ENCODE data around the gene HMGCS2. TPM values are rescaled to one million over a fixed set of nuclear protein-coding genes. Genes with fewer than 3 reads are reported as not detected.

HMGCS2 gene
- total RNA-seq, 1 donor from 2014 or later: not detected

DNA sequence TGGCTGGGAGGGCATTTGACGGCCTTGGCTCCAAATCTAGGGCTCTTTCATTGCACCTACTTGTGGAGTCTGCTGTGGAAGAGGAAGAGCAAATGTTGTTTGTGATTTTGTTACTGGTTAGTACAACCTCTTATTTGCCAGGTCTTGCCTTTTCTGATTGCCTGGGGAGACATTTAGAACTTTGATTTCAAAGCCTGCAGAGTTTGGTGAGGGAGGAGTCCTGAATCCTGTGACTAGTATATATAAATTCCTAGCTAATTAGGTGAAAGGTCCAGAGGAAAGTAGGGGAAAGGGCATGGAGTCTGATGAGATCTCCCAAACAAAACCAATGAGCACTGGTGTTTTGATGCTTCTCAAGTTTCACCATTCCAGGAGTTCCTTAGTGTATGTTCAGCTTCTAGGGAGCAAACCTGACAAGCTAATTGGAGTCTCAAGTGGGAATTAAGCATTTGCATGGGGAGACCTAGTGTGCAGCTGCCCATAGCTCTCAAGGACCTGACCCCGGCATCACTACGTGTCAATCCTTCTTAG is 5.1 kb upstream of the HMGCS2 start:
- Histone ChIP-seq H3K9me3 (ENCODE audit: low read depth) (no peaks in the 10 kb centered on the region), H3K4me2 (peak overlapping the region; percentile 65), H3K4me3 (peak overlapping the region; percentile 2), H3K27me3 (no peaks in the 10 kb centered on the region), H3F3A (ENCODE audit: low read depth) (peaks cover 22% of the 10 kb centered on the region), H2AFZ (replicated peaks) (no peak overlapping the region), H3K79me2 (ENCODE audit: low read depth) (no peaks in the 10 kb centered on the region), H3K27ac (peak overlapping the region; percentile 77), H3K36me3 (no peaks in the 10 kb centered on the region), H4K20me1 (ENCODE audit: low read depth) (no peaks in the 10 kb centered on the region), H3K9ac (no peak overlapping the region), H3K4me1 (peaks cover 41% of the 10 kb centered on the region)
- peaks cover 22% of the 10 kb centered on the region for H3K4me1 Mint-ChIP-seq
- no peaks in the 10 kb centered on the region for H3K27me3 Mint-ChIP-seq (ENCODE audit: insufficient read depth, low read depth)
- no peaks in the 10 kb centered on the region for H3K9me3 Mint-ChIP-seq
- no peaks in the 10 kb centered on the region for H3K36me3 Mint-ChIP-seq
- TF ChIP-seq EZH2 (IDR thresholded peaks at IDR 0.05): no peak
- TF ChIP-seq EZH2phosphoT487 (IDR thresholded peaks at IDR 0.05): no peak
- no peak overlapping the region for H3K27ac Mint-ChIP-seq
- DNase-seq (ENCODE audit: low spot score): peak; percentile 89
- H3K4me3 Mint-ChIP-seq: no peak overlapping the region

DNA sequence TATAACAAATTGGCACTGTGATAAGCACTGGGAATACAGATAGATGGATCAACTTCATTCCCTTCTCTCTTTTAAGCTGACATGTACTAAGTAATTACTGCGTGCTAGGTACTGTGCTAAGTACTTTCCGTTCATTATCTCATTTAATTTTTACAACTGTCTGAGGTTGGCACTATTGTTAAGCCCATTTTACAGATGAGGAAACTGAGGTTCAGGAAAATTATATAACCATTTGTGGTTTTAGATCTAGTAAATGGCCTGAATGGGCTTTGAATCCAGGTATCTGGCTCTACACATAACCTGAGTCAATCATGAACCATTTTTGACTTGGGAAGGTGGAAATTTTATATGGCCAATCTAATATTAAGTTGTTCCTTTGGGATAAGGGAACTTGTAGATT is 3.6 kb upstream of the HMGCS2 start:
- Histone ChIP-seq H3K4me3 (no peak overlapping the region), H3K4me2 (no peak overlapping the region), H4K20me1 (ENCODE audit: low read depth) (no peaks in the 10 kb centered on the region), H3K36me3 (no peaks in the 10 kb centered on the region), H3K9me3 (ENCODE audit: low read depth) (no peaks in the 10 kb centered on the region), H3K4me1 (peaks cover 47% of the 10 kb centered on the region), H3K27ac (no peak overlapping the region), H2AFZ (replicated peaks) (no peak overlapping the region), H3K9ac (no peak overlapping the region), H3K79me2 (ENCODE audit: low read depth) (no peaks in the 10 kb centered on the region), H3K27me3 (no peaks in the 10 kb centered on the region), H3F3A (ENCODE audit: low read depth) (peaks cover 22% of the 10 kb centered on the region)
- Mint-ChIP-seq H3K4me3 (no peak overlapping the region), H3K27me3 (ENCODE audit: insufficient read depth, low read depth) (no peaks in the 10 kb centered on the region), H3K9me3 (peaks cover under 1% of the 10 kb centered on the region), H3K36me3 (no peaks in the 10 kb centered on the region), H3K27ac (no peak overlapping the region), H3K4me1 (peaks cover 27% of the 10 kb centered on the region)
- no peak for TF ChIP-seq EZH2 (IDR thresholded peaks at IDR 0.05)
- TF ChIP-seq, protein P1, sequence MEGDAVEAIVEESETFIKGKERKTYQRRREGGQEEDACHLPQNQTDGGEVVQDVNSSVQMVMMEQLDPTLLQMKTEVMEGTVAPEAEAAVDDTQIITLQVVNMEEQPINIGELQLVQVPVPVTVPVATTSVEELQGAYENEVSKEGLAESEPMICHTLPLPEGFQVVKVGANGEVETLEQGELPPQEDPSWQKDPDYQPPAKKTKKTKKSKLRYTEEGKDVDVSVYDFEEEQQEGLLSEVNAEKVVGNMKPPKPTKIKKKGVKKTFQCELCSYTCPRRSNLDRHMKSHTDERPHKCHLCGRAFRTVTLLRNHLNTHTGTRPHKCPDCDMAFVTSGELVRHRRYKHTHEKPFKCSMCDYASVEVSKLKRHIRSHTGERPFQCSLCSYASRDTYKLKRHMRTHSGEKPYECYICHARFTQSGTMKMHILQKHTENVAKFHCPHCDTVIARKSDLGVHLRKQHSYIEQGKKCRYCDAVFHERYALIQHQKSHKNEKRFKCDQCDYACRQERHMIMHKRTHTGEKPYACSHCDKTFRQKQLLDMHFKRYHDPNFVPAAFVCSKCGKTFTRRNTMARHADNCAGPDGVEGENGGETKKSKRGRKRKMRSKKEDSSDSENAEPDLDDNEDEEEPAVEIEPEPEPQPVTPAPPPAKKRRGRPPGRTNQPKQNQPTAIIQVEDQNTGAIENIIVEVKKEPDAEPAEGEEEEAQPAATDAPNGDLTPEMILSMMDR (IDR thresholded peaks at IDR 0.05): no peak
- no peak for TF ChIP-seq EZH2phosphoT487 (IDR thresholded peaks at IDR 0.05)
- DNase-seq (ENCODE audit: low spot score): no peak

DNA sequence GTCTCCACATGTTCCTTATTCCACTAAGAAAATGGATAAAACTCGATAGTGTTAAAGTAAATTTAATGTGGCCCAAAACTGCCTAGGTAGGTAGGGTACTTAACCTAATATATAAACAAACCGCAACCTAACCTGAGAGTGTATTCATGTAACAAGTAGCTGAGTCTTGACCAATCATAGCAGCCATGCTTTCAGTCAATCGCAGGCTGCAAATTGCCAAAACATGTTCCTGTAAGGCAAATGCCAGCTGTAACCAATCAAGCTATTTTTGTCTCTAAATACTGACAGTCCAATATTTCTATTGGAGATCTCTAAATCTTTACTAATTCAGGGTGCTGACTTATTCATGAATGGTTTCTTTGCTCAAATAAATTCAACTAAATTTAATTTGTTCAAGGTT is 3.1 kb upstream of the HMGCS2 start:
- DNase-seq (ENCODE audit: low spot score): no peak
- H3K27ac Mint-ChIP-seq: no peak overlapping the region
- no peak overlapping the region for H2AFZ ChIP-seq (replicated peaks)
- H3K4me3 Mint-ChIP-seq: no peak overlapping the region
- H3K9ac ChIP-seq: no peak overlapping the region
- peaks cover 2% of the 10 kb centered on the region for H3K9me3 Mint-ChIP-seq
- peaks cover 22% of the 10 kb centered on the region for H3F3A ChIP-seq (ENCODE audit: low read depth)
- peaks cover 47% of the 10 kb centered on the region for H3K4me1 ChIP-seq
- H4K20me1 ChIP-seq (ENCODE audit: low read depth): no peaks in the 10 kb centered on the region
- no peak for TF ChIP-seq EZH2 (IDR thresholded peaks at IDR 0.05)
- no peaks in the 10 kb centered on the region for H3K36me3 Mint-ChIP-seq
- H3K9me3 ChIP-seq (ENCODE audit: low read depth): no peaks in the 10 kb centered on the region
- H3K4me2 ChIP-seq: no peak overlapping the region
- H3K27me3 ChIP-seq: no peaks in the 10 kb centered on the region
- no peaks in the 10 kb centered on the region for H3K27me3 Mint-ChIP-seq (ENCODE audit: insufficient read depth, low read depth)
- no peaks in the 10 kb centered on the region for H3K36me3 ChIP-seq
- H3K4me1 Mint-ChIP-seq: peaks cover 32% of the 10 kb centered on the region
- no peak overlapping the region for H3K4me3 ChIP-seq
- no peak overlapping the region for H3K27ac ChIP-seq
- H3K79me2 ChIP-seq (ENCODE audit: low read depth): no peaks in the 10 kb centered on the region

DNA sequence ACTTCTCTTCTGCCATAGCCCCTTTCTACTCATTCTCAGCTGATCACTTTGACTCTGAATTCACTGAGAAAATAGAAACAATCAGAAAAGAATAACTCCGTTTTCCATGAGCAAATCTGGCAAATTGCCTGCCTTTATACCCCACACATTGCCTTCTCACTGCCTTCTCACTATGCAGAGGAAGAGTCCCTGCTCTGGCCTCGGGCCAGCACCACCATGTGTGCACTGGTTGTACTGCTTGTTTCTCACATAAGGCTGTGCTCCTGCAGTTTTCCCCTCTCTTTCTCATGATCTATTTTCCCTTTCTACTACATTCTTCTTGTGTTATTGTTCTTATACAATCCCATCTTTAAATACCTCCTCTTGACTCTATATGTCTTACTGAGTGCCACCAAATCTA is 2.3 kb upstream of the HMGCS2 start:
- H4K20me1 ChIP-seq (ENCODE audit: low read depth): no peaks in the 10 kb centered on the region
- peaks cover 22% of the 10 kb centered on the region for H3F3A ChIP-seq (ENCODE audit: low read depth)
- peak; percentile 61 for DNase-seq (ENCODE audit: low spot score)
- peaks cover 44% of the 10 kb centered on the region for H3K4me1 ChIP-seq
- no peaks in the 10 kb centered on the region for H3K36me3 Mint-ChIP-seq
- no peak overlapping the region for H3K4me3 ChIP-seq
- H3K27me3 Mint-ChIP-seq (ENCODE audit: insufficient read depth, low read depth): no peaks in the 10 kb centered on the region
- H3K79me2 ChIP-seq (ENCODE audit: low read depth): no peaks in the 10 kb centered on the region
- H3K9me3 ChIP-seq (ENCODE audit: low read depth): no peaks in the 10 kb centered on the region
- TF ChIP-seq EZH2 (IDR thresholded peaks at IDR 0.05): no peak
- TF ChIP-seq, protein P1 (IDR thresholded peaks at IDR 0.05): peak; percentile 44
- no peak overlapping the region for H3K4me2 ChIP-seq
- peaks cover 32% of the 10 kb centered on the region for H3K4me1 Mint-ChIP-seq
- H3K27me3 ChIP-seq: no peaks in the 10 kb centered on the region
- peaks cover 2% of the 10 kb centered on the region for H3K9me3 Mint-ChIP-seq
- H3K4me3 Mint-ChIP-seq: no peak overlapping the region
- no peak overlapping the region for H3K9ac ChIP-seq
- H3K36me3 ChIP-seq: no peaks in the 10 kb centered on the region
- no peak overlapping the region for H2AFZ ChIP-seq (replicated peaks)
- H3K27ac Mint-ChIP-seq: no peak overlapping the region
- no peak overlapping the region for H3K27ac ChIP-seq
